ENCODE measurements around the gene KLHL17.

DNA sequence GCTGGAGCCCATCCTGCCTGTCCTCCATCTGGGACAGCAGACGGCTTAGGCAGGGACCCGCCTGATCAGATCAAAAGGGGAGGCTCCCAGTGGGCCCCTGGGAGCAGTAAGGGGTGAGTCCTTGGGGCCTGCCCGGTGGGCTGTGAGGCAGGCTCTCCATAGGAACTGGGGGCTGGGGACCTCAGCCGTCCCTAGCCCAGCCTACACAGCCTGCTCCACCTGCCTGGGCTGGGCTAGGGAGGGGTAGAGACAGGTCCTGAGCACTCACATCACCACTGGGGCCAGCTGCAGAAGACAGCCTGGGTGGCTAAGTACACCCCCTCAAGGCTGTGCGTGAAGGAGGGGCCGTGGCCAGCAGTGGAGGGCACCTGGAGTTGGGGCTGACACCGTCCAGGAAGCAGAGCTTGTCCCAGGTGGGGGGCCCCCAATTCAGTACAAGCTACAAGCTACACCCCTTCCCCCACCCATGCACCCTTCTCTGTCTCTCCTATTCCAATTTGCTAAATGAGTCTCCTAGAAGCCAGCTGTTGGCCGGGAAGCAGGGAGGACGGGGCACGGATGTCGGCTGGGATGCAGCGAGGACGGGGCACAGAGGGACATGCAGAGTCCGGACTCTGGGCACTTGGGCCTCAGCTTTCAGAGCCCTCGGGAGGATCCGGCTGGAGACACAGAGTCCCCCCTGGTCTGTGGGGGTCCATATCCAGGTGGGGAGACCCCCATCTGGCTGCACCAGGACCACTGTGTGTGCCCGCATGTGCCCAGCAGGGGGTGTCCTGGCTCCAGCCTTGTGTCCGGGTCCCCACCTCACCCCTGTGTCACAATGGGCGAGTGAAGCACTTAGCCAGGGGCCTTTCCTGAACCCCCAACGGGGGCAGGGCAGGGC, 54.7 kb downstream of the KLHL17 start:
- TF ChIP-seq POLR2AphosphoS5 (IDR thresholded peaks at IDR 0.05; ENCODE audit: low read depth, low read length) (no peak), POLR2A (IDR thresholded peaks at IDR 0.05; ENCODE audit: low read depth, low read length) (no peak), TAF1 (IDR thresholded peaks at IDR 0.05; ENCODE audit: low read depth, low read length) (no peak), PAX5 (IDR thresholded peaks at IDR 0.05; ENCODE audit: insufficient read depth, low read length, severe bottlenecking) (no peak)
